GM23248 (cell line): Measurements from ENCODE around the gene TMEM271.

Experiments used
- EZH2 ChIP-seq: fragments of 200-600 bp; sonication (generic); IDR thresholded peaks from 2 replicates; pipeline ENCODE4 v1.6.1; 2018; ENCODE audit warnings: antibody characterized with exemption, mild to moderate bottlenecking; ENCODE audit not compliant: insufficient read depth, poor library complexity, severe bottlenecking
- EZH2phosphoT487 ChIP-seq: fragments of 200-600 bp; sonication (generic); IDR thresholded peaks from 2 replicates; pipeline ENCODE4 v1.6.1; 2018; ENCODE audit warnings: antibody characterized with exemption, moderate library complexity, mild to moderate bottlenecking, low read depth; ENCODE audit not compliant: insufficient read depth

DNA sequence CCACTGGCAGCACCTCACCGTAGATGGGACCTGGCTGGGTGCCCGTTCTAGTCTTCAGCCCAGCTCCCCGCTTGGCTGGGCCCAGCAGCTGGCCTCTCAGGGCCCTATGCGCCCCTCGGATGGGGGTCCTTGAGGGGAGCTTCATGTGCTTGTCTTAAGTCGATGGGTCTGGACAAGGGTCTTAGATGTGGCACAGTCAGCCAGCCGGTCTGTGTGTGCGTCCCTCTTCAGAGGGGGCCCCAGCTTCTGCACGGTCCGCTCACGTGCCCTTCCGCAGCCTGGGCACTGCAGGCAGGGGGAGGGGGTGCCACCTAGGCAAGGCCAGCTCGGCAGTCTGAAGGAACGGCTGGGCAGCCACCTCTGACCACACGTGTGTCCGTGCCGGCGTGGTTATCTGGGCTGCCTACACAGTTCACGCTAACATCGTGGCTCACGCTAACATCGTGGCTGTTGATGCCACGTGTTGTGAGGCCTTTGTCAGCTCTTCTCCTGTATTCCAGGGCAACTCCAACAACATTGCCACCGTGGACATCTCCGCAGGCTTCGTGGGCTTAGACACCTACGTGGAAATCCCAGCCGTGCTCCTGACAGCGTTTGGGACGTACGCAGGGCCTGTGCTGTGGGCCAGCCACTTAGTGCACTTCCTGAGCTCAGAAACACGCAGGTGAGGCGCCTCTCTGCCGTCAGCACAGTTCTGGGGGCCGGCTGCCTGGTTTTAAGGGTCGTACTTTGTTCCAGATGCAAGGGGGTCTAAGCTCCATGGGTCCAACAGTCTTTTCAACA is 42.6 kb downstream of the TMEM271 start:
- TF ChIP-seq EZH2 (no peak), EZH2phosphoT487 (no peak)
